Embryonic facial prominence (tissue), 1 donor: ENCODE results near the gene MTARC2.

Experiments
- DNase-seq: peaks from one replicate; pipeline ENCODE4 v3.0.0-alpha.2; 2016; ENCODE audit errors: extremely low spot score

MTARC2 gene

DNA sequence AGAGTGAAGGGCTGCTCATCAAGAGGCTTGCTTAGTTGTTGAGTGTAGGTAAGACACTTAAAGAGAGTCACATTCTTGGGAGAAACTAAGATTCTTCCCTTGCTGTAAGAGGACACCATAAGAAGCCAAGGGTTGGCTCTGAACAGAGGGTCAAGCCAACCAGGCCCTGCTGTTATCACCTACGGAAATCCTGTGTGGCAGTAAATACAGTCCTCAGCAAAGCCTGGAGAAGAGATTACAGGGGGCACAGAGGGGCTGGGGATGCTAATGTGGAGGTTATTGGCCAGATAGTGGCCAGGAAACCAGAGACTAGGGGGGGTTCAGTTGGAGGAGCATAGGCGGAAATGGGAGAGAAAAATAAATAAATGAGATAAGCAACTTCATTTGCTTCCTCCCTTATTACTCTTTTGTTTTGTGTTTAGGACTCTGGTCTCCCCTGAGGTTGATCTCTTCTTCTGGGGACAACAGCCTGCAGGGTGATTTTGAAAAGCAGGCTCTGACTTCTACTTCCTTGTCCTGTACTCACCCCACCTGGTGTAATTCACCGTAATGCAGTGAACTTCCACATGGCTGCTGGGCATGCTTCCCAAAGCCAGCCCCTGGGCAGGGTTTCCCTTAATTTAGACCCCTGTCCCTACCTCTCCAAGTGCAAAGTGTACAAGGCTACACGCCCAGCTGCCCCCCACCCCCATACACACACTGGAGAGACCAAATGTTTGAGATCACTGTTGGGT is 79.5 kb downstream of the MTARC2 start:
- DNase-seq: no peak

- DNase-seq: no peak
Measured at GRCh38 chr1:220828179-220828490, 80.0 kb downstream of the MTARC2 start.

- DNase-seq: no peak
Measured at GRCh38 chr1:220828950-220829586, 80.9 kb downstream of the MTARC2 start.

DNA sequence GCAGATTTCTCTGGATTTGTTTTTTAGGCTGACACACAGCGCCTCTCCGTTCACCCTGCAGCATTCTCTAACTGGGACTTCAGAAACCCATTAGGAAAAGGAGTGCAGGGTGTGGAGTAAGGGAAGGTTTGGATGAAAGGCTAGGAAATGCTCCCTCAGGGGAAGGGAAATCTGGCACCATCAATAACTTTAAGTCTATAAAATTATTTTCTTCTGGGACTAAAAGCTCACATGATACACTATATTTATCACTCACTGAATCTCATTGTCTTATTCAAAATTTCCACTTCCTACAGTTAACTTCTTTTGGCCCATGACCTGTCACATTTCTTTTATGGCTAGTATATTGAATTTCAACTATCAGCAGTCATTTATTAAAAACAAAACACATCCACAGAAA is 85.3 kb downstream of the MTARC2 start:
- no peak for DNase-seq
